ENCODE data around the gene ERGIC1. TPM values are rescaled to one million over a fixed set of nuclear protein-coding genes. Genes with fewer than 3 reads are reported as not detected.

ERGIC1 gene
- total and polyA plus RNA-seq, 2 of the 13 experiments (the other 11 are each of a cell fraction or from before 2014, with no cell fraction given): 78.5 to 184 TPM

- TF ChIP-seq EP300 (IDR thresholded peaks at IDR 0.05; ENCODE audit: low read depth in 2 of 2, low read length in 2 of 2) (peak in 1 of 2 experiments; percentile 71; a peak in 2 of 4 replicates), EP300 (CRISPR knock-in tag; IDR thresholded peaks at IDR 0.05; ENCODE audit: borderline replicate concordance) (peak; percentile 74; the same call in 1 of the 2 replicates), ZNF615 (CRISPR knock-in tag; IDR thresholded peaks at IDR 0.05; ENCODE audit: borderline replicate concordance) (no peak), PPARG (CRISPR knock-in tag; conservative IDR thresholded peaks at IDR 0.05) (peak; percentile 83), FOXA1 (IDR thresholded peaks at IDR 0.05) (no peak), FOXA1 (CRISPR knock-in tag; IDR thresholded peaks at IDR 0.05) (peak; percentile 53; the same call in 1 of the 2 replicates), ZNF264 (CRISPR knock-in tag; IDR thresholded peaks at IDR 0.05) (0 out of 2 replicates have a peak, but pooled peaks have one; percentile 29), HES4 (CRISPR knock-in tag; IDR thresholded peaks at IDR 0.05; ENCODE audit: borderline replicate concordance) (peak; percentile 76; the same call in 1 of the 2 replicates), FOXO1 (CRISPR knock-in tag; IDR thresholded peaks at IDR 0.05) (peak; percentile 87), GATA4 (IDR thresholded peaks at IDR 0.05; ENCODE audit: borderline replicate concordance, low read depth) (no peak), ZNF382 (CRISPR knock-in tag; IDR thresholded peaks at IDR 0.05; ENCODE audit: borderline replicate concordance) (no peak), HCFC1 (IDR thresholded peaks at IDR 0.05; ENCODE audit: low read depth, low read length) (no peak), TCF12 (IDR thresholded peaks at IDR 0.05) (no peak), TCF12 (CRISPR knock-in tag; IDR thresholded peaks at IDR 0.05) (peak; percentile 60; the same call in 1 of the 2 replicates), ZNF281 (CRISPR knock-in tag; IDR thresholded peaks at IDR 0.05; ENCODE audit: borderline replicate concordance) (no peak), ZNF12 (CRISPR knock-in tag; IDR thresholded peaks at IDR 0.05) (peak; percentile 71), YEATS2 (CRISPR knock-in tag; IDR thresholded peaks at IDR 0.05; ENCODE audit: borderline replicate concordance) (peak; percentile 30; the same call in 1 of the 2 replicates), SNRNP70 (IDR thresholded peaks at IDR 0.05; ENCODE audit: low read depth, low read length) (no peak), ZSCAN9 (CRISPR knock-in tag; IDR thresholded peaks at IDR 0.05; ENCODE audit: borderline replicate concordance) (peak; percentile 60; the same call in 1 of the 2 replicates)
- TF ChIP-seq, protein P1, sequence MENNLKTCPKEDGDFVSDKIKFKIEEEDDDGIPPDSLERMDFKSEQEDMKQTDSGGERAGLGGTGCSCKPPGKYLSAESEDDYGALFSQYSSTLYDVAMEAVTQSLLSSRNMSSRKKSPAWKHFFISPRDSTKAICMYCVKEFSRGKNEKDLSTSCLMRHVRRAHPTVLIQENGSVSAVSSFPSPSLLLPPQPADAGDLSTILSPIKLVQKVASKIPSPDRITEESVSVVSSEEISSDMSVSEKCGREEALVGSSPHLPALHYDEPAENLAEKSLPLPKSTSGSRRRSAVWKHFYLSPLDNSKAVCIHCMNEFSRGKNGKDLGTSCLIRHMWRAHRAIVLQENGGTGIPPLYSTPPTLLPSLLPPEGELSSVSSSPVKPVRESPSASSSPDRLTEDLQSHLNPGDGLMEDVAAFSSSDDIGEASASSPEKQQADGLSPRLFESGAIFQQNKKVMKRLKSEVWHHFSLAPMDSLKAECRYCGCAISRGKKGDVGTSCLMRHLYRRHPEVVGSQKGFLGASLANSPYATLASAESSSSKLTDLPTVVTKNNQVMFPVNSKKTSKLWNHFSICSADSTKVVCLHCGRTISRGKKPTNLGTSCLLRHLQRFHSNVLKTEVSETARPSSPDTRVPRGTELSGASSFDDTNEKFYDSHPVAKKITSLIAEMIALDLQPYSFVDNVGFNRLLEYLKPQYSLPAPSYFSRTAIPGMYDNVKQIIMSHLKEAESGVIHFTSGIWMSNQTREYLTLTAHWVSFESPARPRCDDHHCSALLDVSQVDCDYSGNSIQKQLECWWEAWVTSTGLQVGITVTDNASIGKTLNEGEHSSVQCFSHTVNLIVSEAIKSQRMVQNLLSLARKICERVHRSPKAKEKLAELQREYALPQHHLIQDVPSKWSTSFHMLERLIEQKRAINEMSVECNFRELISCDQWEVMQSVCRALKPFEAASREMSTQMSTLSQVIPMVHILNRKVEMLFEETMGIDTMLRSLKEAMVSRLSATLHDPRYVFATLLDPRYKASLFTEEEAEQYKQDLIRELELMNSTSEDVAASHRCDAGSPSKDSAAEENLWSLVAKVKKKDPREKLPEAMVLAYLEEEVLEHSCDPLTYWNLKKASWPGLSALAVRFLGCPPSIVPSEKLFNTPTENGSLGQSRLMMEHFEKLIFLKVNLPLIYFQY (CRISPR knock-in tag; IDR thresholded peaks at IDR 0.05; ENCODE audit: borderline replicate concordance): peak; percentile 86; the same call in 1 of the 2 replicates
- TF ChIP-seq, protein P2, sequence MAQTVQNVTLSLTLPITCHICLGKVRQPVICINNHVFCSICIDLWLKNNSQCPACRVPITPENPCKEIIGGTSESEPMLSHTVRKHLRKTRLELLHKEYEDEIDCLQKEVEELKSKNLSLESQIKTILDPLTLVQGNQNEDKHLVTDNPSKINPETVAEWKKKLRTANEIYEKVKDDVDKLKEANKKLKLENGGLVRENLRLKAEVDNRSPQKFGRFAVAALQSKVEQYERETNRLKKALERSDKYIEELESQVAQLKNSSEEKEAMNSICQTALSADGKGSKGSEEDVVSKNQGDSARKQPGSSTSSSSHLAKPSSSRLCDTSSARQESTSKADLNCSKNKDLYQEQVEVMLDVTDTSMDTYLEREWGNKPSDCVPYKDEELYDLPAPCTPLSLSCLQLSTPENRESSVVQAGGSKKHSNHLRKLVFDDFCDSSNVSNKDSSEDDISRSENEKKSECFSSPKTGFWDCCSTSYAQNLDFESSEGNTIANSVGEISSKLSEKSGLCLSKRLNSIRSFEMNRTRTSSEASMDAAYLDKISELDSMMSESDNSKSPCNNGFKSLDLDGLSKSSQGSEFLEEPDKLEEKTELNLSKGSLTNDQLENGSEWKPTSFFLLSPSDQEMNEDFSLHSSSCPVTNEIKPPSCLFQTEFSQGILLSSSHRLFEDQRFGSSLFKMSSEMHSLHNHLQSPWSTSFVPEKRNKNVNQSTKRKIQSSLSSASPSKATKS (CRISPR knock-in tag; IDR thresholded peaks at IDR 0.05): 0 out of 2 replicates have a peak, but pooled peaks have one; percentile 46
Observed at GRCh38 chr5:172852490-172853354, 18.7 kb downstream of the ERGIC1 start (continued).
